ENCODE data around the gene SCGB1D4.

Gene SCGB1D4

GRCh38 chr11:62315431-62315830 lies 16.6 kb upstream of the SCGB1D4 start:
- DNase-seq (ENCODE audit: low read depth, low spot score), result no peak
- no peak for TF ChIP-seq CTCF (IDR thresholded peaks at IDR 0.05; ENCODE audit: low read depth, low read length)
- H3K4me3 ChIP-seq (ENCODE audit: low read depth, low read length), result no peak overlapping the region
- in situ Hi-C loops (cut with HindIII; ENCODE audit: low sequenced_read_pairs), result no loop called here

- in situ Hi-C loops (cut with HindIII; ENCODE audit: low sequenced_read_pairs), result no loop called here
- DNase-seq (ENCODE audit: low read depth, low spot score), result no peak
- TF ChIP-seq CTCF (IDR thresholded peaks at IDR 0.05; ENCODE audit: low read depth, low read length), result no peak
- H3K4me3 ChIP-seq (ENCODE audit: low read depth, low read length), result no peak overlapping the region
Measured at GRCh38 chr11:62309991-62310390, 11.1 kb upstream of the SCGB1D4 start.

GRCh38 chr11:62307950-62308349 lies 9.1 kb upstream of the SCGB1D4 start:
- H3K4me3 ChIP-seq (ENCODE audit: low read depth, low read length), result no peak overlapping the region
- in situ Hi-C loops (cut with HindIII; ENCODE audit: low sequenced_read_pairs), result no loop called here
- no peak for DNase-seq (ENCODE audit: low read depth, low spot score)
- no peak for TF ChIP-seq CTCF (IDR thresholded peaks at IDR 0.05; ENCODE audit: low read depth, low read length)

GRCh38 chr11:62306227-62306626 lies 7.4 kb upstream of the SCGB1D4 start:
- no peak overlapping the region for H3K4me3 ChIP-seq (ENCODE audit: low read depth, low read length)
- no peak for DNase-seq (ENCODE audit: low read depth, low spot score)
- in situ Hi-C loops (cut with HindIII; ENCODE audit: low sequenced_read_pairs), result no loop called here
- no peak for TF ChIP-seq CTCF (IDR thresholded peaks at IDR 0.05; ENCODE audit: low read depth, low read length)

- no peak overlapping the region for H3K4me3 ChIP-seq (ENCODE audit: low read depth, low read length)
- no peak for TF ChIP-seq CTCF (IDR thresholded peaks at IDR 0.05; ENCODE audit: low read depth, low read length)
- in situ Hi-C loops (cut with HindIII; ENCODE audit: low sequenced_read_pairs), result no loop called here
- DNase-seq (ENCODE audit: low read depth, low spot score), result peak; percentile 36
Measured at GRCh38 chr11:62295504-62295903, 3.4 kb downstream of the SCGB1D4 start.

GRCh38 chr11:62280452-62280851 lies 18.4 kb downstream of the SCGB1D4 start:
- no peak for DNase-seq (ENCODE audit: low read depth, low spot score)
- in situ Hi-C loops (cut with HindIII; ENCODE audit: low sequenced_read_pairs), result no loop called here
- no peak for TF ChIP-seq CTCF (IDR thresholded peaks at IDR 0.05; ENCODE audit: low read depth, low read length)

GRCh38 chr11:62273789-62274275 lies 25.0 kb downstream of the SCGB1D4 start:
- H3K4me3 ChIP-seq (ENCODE audit: low read depth, low read length), result no peak overlapping the region
- TF ChIP-seq CTCF (IDR thresholded peaks at IDR 0.05; ENCODE audit: low read depth, low read length), result no peak
- DNase-seq (ENCODE audit: low read depth, low spot score), result no peak
- in situ Hi-C loops (cut with HindIII; ENCODE audit: low sequenced_read_pairs), result no loop called here

More at GRCh38 chr11:62280452-62280851, 18.4 kb downstream of the SCGB1D4 start:
- no peak overlapping the region for H3K4me3 ChIP-seq (ENCODE audit: low read depth, low read length)

Data from astrocyte of the spinal cord (primary cell).